Fibroblast of lung (primary cell): ENCODE data around the gene ALDH8A1. TPM values are rescaled to one million over a fixed set of nuclear protein-coding genes. Genes with fewer than 3 reads are reported as not detected.
A peak's percentile ranks its signal among the peaks of the same experiment; 100 is the strongest.

Experiments
- DNase-seq, 2 donors: peaks; one replicate each; pipeline versions ENCODE4 v3.0.0 to v3.0.0-alpha.2; 2010; ENCODE audit warnings: low read depth in 2 of 2
- H2AFZ ChIP-seq: 2 replicates; pipeline ENCODE4 v1.5.1; 2012; ENCODE audit warnings: low read length, control low read depth, inconsistent platforms
- H3K27ac ChIP-seq: 2 replicates; pipeline ENCODE4 v1.5.1; 2011; ENCODE audit warnings: low read length, control low read depth; ENCODE audit not compliant: insufficient read depth
- H3K27me3 ChIP-seq: 2 replicates; pipeline ENCODE4 v1.5.1; 2011; ENCODE audit warnings: mild to moderate bottlenecking, low read length; ENCODE audit not compliant: control insufficient read depth, insufficient read depth
- H3K36me3 ChIP-seq: 2 replicates; pipeline ENCODE4 v1.5.1; 2011; ENCODE audit warnings: low read length; ENCODE audit not compliant: control insufficient read depth, insufficient read depth
- H3K4me1 ChIP-seq: 2 replicates; pipeline ENCODE4 v1.5.1; 2011; ENCODE audit warnings: low read length; ENCODE audit not compliant: control insufficient read depth, insufficient read depth; ENCODE audit errors: extremely low read depth
- H3K4me2 ChIP-seq: 2 replicates; pipeline ENCODE4 v1.5.1; 2011; ENCODE audit warnings: low read length, control low read depth; ENCODE audit not compliant: insufficient read depth; ENCODE audit errors: extremely low read depth
- H3K4me3 ChIP-seq, 4 experiments: fragments of 200-600 bp in 1 of 4; sonication (generic) in 1 of 4; replicated peaks in 1 of 4; 2 replicates each; pipeline ENCODE4 v1.5.1; 2011 to 2016; ENCODE audit warnings: low read length in 4 of 4, low read depth in 3 of 4, mild to moderate bottlenecking in 3 of 4, control low read depth in 2 of 4, inconsistent platforms in 1 of 4, mixed read lengths in 1 of 4; ENCODE audit not compliant: insufficient read depth in 1 of 4; ENCODE audit errors: control extremely low read depth in 1 of 4
- H3K79me2 ChIP-seq: 2 replicates; pipeline ENCODE4 v1.5.1; 2012; ENCODE audit warnings: mild to moderate bottlenecking, low read length, inconsistent platforms; ENCODE audit not compliant: control insufficient read depth, insufficient read depth
- H3K9ac ChIP-seq: 2 replicates; pipeline ENCODE4 v1.5.1; 2011; ENCODE audit warnings: mild to moderate bottlenecking, low read length, control low read depth; ENCODE audit not compliant: insufficient read depth
- H3K9me3 ChIP-seq: 2 replicates; pipeline ENCODE4 v1.5.1; 2012; ENCODE audit warnings: low read depth, low read length; ENCODE audit not compliant: control insufficient read depth, insufficient read depth
- H4K20me1 ChIP-seq: 2 replicates; pipeline ENCODE4 v1.5.1; 2011; ENCODE audit warnings: low read length; ENCODE audit not compliant: control insufficient read depth, insufficient read depth; ENCODE audit errors: extremely low read depth
- CTCF ChIP-seq, 2 donors: IDR thresholded peaks in 1 of 2; conservative IDR thresholded peaks in 1 of 2; 1 replicate in 1 of 2; 2 replicates in 1 of 2; pipeline ENCODE4 v1.5.1; 2011 to 2012; ENCODE audit warnings: low read length in 2 of 2, control low read depth in 1 of 2, inconsistent platforms in 1 of 2, low read depth in 1 of 2, mild to moderate bottlenecking in 1 of 2
- EZH2 ChIP-seq: IDR thresholded peaks from 2 replicates; pipeline ENCODE4 v1.5.1; 2012; ENCODE audit warnings: low read length, control low read depth, mild to moderate bottlenecking; ENCODE audit errors: missing control alignments
- polyA plus RNA-seq, 2 donors: library from polyadenylated mRNA; depleted of rRNA in 1 of 2; stranded (reverse) in 1 of 2; unstranded in 1 of 2; fragments of >200 nt; gene quantifications; 2 replicates each; pipeline ENCODE4 v1.2.1, GENCODE V29; 2011 to 2012; ENCODE audit warnings: missing spikeins in 1 of 2
- total RNA-seq: library from RNA; depleted of rRNA; stranded (reverse); fragments of >200 nt; gene quantifications from 2 replicates; pipeline ENCODE4 v1.2.1, GENCODE V29; 2014

ALDH8A1 gene
- total and polyA plus RNA-seq, 2 donors (not counting 1 experiment from before 2014, with no cell fraction given): 0.11 to 0.50 TPM

GRCh38 chr6:134974370-134974769 is 24.5 kb upstream of the ALDH8A1 start:
- H3K9me3 ChIP-seq: no peaks in the 10 kb centered on the region
- no peak overlapping the region for H2AFZ ChIP-seq
- no peak overlapping the region for H3K4me2 ChIP-seq
- no peak for TF ChIP-seq EZH2
- TF ChIP-seq CTCF (conservative IDR thresholded peaks at IDR 0.05 in 1 of 2, IDR thresholded peaks at IDR 0.05 in 1 of 2; ENCODE audit: low read depth in 1 of 2, low read length in 2 of 2): no peak
- H3K36me3 ChIP-seq: peaks cover 3% of the 10 kb centered on the region
- no peaks in the 10 kb centered on the region for H3K4me1 ChIP-seq
- no peaks in the 10 kb centered on the region for H3K79me2 ChIP-seq
- H3K27ac ChIP-seq: no peak overlapping the region
- H4K20me1 ChIP-seq: no peaks in the 10 kb centered on the region
- H3K27me3 ChIP-seq: no peaks in the 10 kb centered on the region
- no peak overlapping the region for H3K4me3 ChIP-seq
- H3K9ac ChIP-seq: no peak overlapping the region
- DNase-seq: no peak

GRCh38 chr6:134967711-134968110 is 17.8 kb upstream of the ALDH8A1 start:
- no peaks in the 10 kb centered on the region for H3K9me3 ChIP-seq
- H3K27me3 ChIP-seq: no peaks in the 10 kb centered on the region
- no peaks in the 10 kb centered on the region for H3K36me3 ChIP-seq
- no peaks in the 10 kb centered on the region for H4K20me1 ChIP-seq
- H3K4me3 ChIP-seq: no peak overlapping the region
- TF ChIP-seq CTCF (conservative IDR thresholded peaks at IDR 0.05 in 1 of 2, IDR thresholded peaks at IDR 0.05 in 1 of 2; ENCODE audit: low read depth in 1 of 2, low read length in 2 of 2) (no peak), EZH2 (no peak)
- H3K4me1 ChIP-seq: no peaks in the 10 kb centered on the region
- DNase-seq: no peak
- no peak overlapping the region for H3K4me2 ChIP-seq
- H3K9ac ChIP-seq: no peak overlapping the region
- H3K27ac ChIP-seq: no peak overlapping the region
- no peaks in the 10 kb centered on the region for H3K79me2 ChIP-seq
- H2AFZ ChIP-seq: no peak overlapping the region

GRCh38 chr6:134964451-134965203 is 14.7 kb upstream of the ALDH8A1 start:
- H3K9me3 ChIP-seq: no peaks in the 10 kb centered on the region
- no peak overlapping the region for H3K4me3 ChIP-seq
- H3K27me3 ChIP-seq: no peaks in the 10 kb centered on the region
- H3K4me1 ChIP-seq: no peaks in the 10 kb centered on the region
- no peak overlapping the region for H2AFZ ChIP-seq
- no peak overlapping the region for H3K9ac ChIP-seq
- no peaks in the 10 kb centered on the region for H3K79me2 ChIP-seq
- peak in 1 of 2 donors; percentile 10 for DNase-seq
- H4K20me1 ChIP-seq: no peaks in the 10 kb centered on the region
- H3K36me3 ChIP-seq: no peaks in the 10 kb centered on the region
- no peak overlapping the region for H3K4me2 ChIP-seq
- no peak overlapping the region for H3K27ac ChIP-seq
- TF ChIP-seq CTCF (conservative IDR thresholded peaks at IDR 0.05 in 1 of 2, IDR thresholded peaks at IDR 0.05 in 1 of 2; ENCODE audit: low read depth in 1 of 2, low read length in 2 of 2) (no peak), EZH2 (no peak)
